Ishikawa (cell line): ENCODE data around the gene KIF6.

ENCODE experiments used
- CEBPB ChIP-seq: IDR thresholded peaks from 2 replicates; pipeline ENCODE4 v1.6.1; 2012
- EGR1 ChIP-seq: IDR thresholded peaks from 2 replicates; pipeline ENCODE4 v1.6.1; 2012
- EP300 ChIP-seq: IDR thresholded peaks from 2 replicates; pipeline ENCODE4 v1.6.1; 2012; ENCODE audit warnings: borderline replicate concordance
- RAD21 ChIP-seq: IDR thresholded peaks from 2 replicates; pipeline ENCODE4 v1.6.1; 2012; ENCODE audit warnings: low read depth
- REST ChIP-seq: IDR thresholded peaks from 2 replicates; pipeline ENCODE4 v1.6.1; 2012; ENCODE audit warnings: low read depth, mild to moderate bottlenecking
- TAF1 ChIP-seq: IDR thresholded peaks from 2 replicates; pipeline ENCODE4 v1.6.1; 2012; ENCODE audit warnings: low read depth, mild to moderate bottlenecking
- TCF12 ChIP-seq: IDR thresholded peaks from 2 replicates; pipeline ENCODE4 v1.6.1; 2012; ENCODE audit warnings: low read depth
- USF1 ChIP-seq: IDR thresholded peaks from 2 replicates; pipeline ENCODE4 v1.6.1; 2012
- YY1 ChIP-seq: IDR thresholded peaks from 2 replicates; pipeline ENCODE4 v1.6.1; 2012; ENCODE audit warnings: low read depth
- TF ChIP-seq, protein P1 (sequence below): IDR thresholded peaks from 2 replicates; pipeline ENCODE4 v1.6.1; 2012

GRCh38 chr6:39496915-39497314, 228.3 kb downstream of the KIF6 start:
- TF ChIP-seq REST = no peak
- TF ChIP-seq, protein P1, sequence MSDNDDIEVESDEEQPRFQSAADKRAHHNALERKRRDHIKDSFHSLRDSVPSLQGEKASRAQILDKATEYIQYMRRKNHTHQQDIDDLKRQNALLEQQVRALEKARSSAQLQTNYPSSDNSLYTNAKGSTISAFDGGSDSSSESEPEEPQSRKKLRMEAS = no peak
- TF ChIP-seq EP300 = no peak
- no peak for TF ChIP-seq TAF1
- no peak for TF ChIP-seq CEBPB
- no peak for TF ChIP-seq EGR1
- TF ChIP-seq RAD21 = no peak
- no peak for TF ChIP-seq YY1
- no peak for TF ChIP-seq TCF12
- no peak for TF ChIP-seq USF1
